Measurements from ENCODE around the gene PPARG.

- TF ChIP-seq CTCF (IDR thresholded peaks at IDR 0.05 in 8 of 11, conservative IDR thresholded peaks at IDR 0.05 in 3 of 11) (no peak), POLR2AphosphoS5 (IDR thresholded peaks at IDR 0.05) (no peak), POLR2A (IDR thresholded peaks at IDR 0.05) (no peak)
Observed at GRCh38 chr3:12278566-12278965, 10.3 kb upstream of the PPARG start.

All from spleen (tissue), 7 donors.